ENCODE measurements around the gene ZNF76.

ZNF76 gene

GRCh38 chr6:35294308-35294945, 34.9 kb downstream of the ZNF76 start:
- FAIRE-seq (peak; percentile 95), DNase-seq (ENCODE audit: insufficient read length) (peak; percentile 52)
- no peak for TF ChIP-seq TAF1 (IDR thresholded peaks at IDR 0.05; ENCODE audit: borderline replicate concordance, low read depth, low read length)
- no peak for TF ChIP-seq POLR2AphosphoS5 (IDR thresholded peaks at IDR 0.05; ENCODE audit: low read depth, low read length)
- no peak for TF ChIP-seq POLR2A (IDR thresholded peaks at IDR 0.05; ENCODE audit: low read depth, low read length)

GRCh38 chr6:35295036-35295435, 35.5 kb downstream of the ZNF76 start:
- FAIRE-seq (no peak), DNase-seq (ENCODE audit: insufficient read length) (no peak)
- TF ChIP-seq POLR2AphosphoS5 (IDR thresholded peaks at IDR 0.05; ENCODE audit: low read depth, low read length): no peak
- no peak for TF ChIP-seq TAF1 (IDR thresholded peaks at IDR 0.05; ENCODE audit: borderline replicate concordance, low read depth, low read length)
- TF ChIP-seq POLR2A (IDR thresholded peaks at IDR 0.05; ENCODE audit: low read depth, low read length): no peak

DNA sequence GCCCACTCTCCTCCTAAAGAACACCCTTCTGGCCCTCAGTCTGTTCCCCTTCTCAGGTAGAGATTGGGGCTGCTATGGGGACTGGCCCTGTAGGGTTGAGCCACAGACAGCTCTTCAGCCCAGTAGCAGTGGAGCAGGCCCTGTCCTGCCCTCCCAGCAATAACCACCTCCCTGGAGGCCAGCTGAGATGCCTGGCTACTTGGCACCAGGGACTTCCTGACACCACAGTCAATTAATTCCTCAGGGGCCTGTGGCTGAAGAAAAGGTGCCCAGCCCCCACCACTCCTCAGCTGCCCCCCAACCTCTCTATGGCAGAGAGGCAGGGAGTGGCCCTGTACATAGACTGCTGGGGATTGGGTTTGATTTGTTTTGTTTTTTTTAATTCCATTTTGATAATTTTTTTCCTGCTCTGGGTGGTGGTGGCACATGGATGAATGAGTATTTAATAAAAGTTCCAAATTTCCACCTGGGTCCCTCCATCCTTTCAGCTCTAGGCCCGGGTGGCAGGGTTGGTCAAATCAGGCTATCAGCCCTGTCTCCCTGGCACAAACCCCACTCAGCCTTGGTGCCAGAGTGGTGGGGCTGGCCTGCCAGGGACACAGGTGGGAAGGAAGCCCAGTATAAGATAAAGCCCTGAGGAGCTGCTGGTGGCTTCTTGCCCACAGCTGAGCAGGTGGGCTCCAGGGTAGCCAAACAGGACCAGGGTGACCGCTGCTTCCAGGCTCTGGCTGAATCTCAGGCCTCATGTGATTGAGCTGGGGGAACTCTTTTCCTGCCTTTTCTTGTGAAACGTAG, 36.2 kb downstream of the ZNF76 start:
- no peak for DNase-seq (ENCODE audit: insufficient read length)
- no peak for TF ChIP-seq POLR2A (IDR thresholded peaks at IDR 0.05; ENCODE audit: low read depth, low read length)
- TF ChIP-seq TAF1 (IDR thresholded peaks at IDR 0.05; ENCODE audit: borderline replicate concordance, low read depth, low read length): no peak
- TF ChIP-seq POLR2AphosphoS5 (IDR thresholded peaks at IDR 0.05; ENCODE audit: low read depth, low read length): no peak
- FAIRE-seq: no peak

DNA sequence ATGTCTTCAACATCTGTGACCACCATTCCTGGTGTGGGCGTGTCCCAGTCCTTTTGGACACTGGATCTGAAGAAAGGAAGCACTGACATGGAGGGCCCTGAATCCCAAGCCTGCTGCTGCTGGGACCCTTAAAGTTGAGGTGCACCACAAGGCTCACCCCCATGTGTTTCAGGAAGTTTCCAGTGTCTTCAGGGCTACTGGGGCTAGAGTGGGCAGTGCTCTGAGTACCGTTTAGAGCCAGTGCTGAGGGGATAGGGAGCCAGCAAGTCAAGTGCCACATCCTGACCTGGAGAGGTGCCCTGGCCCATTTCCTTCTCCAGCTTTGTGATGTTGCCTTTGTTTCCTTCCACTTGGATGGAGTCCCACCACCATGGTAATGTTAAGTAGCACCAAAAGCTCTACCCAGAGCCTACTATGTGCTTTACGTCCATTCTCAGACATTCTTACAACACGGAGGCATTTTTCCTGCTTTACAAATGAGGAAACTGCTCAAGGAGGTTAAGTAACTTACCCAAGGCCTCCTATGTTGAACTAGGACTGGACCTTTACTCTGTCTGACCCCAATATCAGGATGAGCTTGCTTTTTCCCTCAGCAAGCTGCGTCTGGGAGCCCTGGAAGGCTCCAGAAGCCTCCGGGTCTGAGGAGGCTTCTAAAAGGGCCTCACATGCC, 37.5 kb downstream of the ZNF76 start:
- no peak for FAIRE-seq
- no peak for TF ChIP-seq POLR2A (IDR thresholded peaks at IDR 0.05; ENCODE audit: low read depth, low read length)
- TF ChIP-seq POLR2AphosphoS5 (IDR thresholded peaks at IDR 0.05; ENCODE audit: low read depth, low read length): no peak
- no peak for TF ChIP-seq TAF1 (IDR thresholded peaks at IDR 0.05; ENCODE audit: borderline replicate concordance, low read depth, low read length)
- no peak for DNase-seq (ENCODE audit: insufficient read length)

- DNase-seq (ENCODE audit: insufficient read length): peak; percentile 85
- FAIRE-seq: peak; percentile 98
- TF ChIP-seq TAF1 (IDR thresholded peaks at IDR 0.05; ENCODE audit: borderline replicate concordance, low read depth, low read length): 0 out of 2 replicates have a peak, but pooled peaks have one; percentile 55
- peak; percentile 69; the same call in 1 of the 2 replicates for TF ChIP-seq POLR2AphosphoS5 (IDR thresholded peaks at IDR 0.05; ENCODE audit: low read depth, low read length)
- peak; percentile 69 for TF ChIP-seq POLR2A (IDR thresholded peaks at IDR 0.05; ENCODE audit: low read depth, low read length)
Observed at GRCh38 chr6:35297601-35298481, 38.3 kb downstream of the ZNF76 start, which contains the start of gene DEF6. DEF6 (plus strand) TSS chr6:35297818; CDS start chr6:35297857, 39 bp downstream.

DNA sequence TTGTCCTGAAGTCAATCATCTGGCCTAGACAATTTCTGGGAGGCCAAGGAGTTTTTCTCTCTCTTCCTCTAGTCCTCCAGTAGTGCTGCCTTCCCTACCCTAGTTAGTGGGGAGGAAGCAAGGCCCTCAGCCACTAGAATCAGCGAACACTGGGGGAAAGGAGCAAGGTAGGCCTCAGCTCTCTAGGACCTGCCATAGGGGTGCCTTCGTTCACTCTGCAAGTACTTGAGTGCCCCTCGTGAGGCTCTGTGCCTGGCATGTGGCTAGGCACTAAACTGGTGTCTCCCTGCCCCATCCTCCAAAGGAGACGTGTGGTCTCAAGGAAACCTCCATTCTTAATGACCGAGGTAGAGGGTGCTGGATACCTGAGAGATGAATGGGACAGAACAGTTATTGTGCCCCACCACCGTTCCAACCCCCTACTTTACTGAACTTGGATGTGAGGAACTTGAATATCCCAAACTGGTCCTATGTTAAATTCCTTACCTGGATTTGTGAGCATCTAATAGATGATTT, 39.1 kb downstream of the ZNF76 start:
- TF ChIP-seq POLR2AphosphoS5 (IDR thresholded peaks at IDR 0.05; ENCODE audit: low read depth, low read length) (no peak), POLR2A (IDR thresholded peaks at IDR 0.05; ENCODE audit: low read depth, low read length) (no peak), TAF1 (IDR thresholded peaks at IDR 0.05; ENCODE audit: borderline replicate concordance, low read depth, low read length) (no peak)

DNA sequence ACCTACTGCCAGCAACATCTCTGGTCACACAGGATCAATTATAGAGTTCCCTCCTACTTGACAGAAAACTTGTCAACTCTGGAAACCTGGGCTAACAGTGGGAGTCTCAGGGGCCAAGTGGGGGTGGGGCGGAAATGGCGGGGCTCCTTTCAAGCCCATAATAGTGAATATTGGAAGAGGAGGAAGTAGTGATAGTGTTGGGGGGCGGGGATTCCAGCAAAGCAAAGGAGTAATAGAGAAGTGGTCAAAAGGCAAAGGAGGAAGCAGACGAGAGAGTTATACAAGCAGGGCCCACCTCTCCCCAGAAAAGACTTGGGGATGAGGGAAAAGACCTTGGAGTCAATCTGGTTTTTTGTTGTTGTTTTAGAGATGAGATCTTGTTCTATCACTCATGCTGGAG, 40.1 kb downstream of the ZNF76 start:
- peak; percentile 60 for FAIRE-seq
- TF ChIP-seq TAF1 (IDR thresholded peaks at IDR 0.05; ENCODE audit: borderline replicate concordance, low read depth, low read length): no peak
- TF ChIP-seq POLR2AphosphoS5 (IDR thresholded peaks at IDR 0.05; ENCODE audit: low read depth, low read length): no peak
- TF ChIP-seq POLR2A (IDR thresholded peaks at IDR 0.05; ENCODE audit: low read depth, low read length): no peak
- DNase-seq (ENCODE audit: insufficient read length): no peak

More for the DNA sequence above, 39.1 kb downstream of the ZNF76 start:
- DNase-seq (ENCODE audit: insufficient read length): no peak
- FAIRE-seq: peak; percentile 83

- no peak for DNase-seq (ENCODE audit: insufficient read length)
- FAIRE-seq: no peak
- TF ChIP-seq POLR2A (IDR thresholded peaks at IDR 0.05; ENCODE audit: low read depth, low read length): no peak
- no peak for TF ChIP-seq POLR2AphosphoS5 (IDR thresholded peaks at IDR 0.05; ENCODE audit: low read depth, low read length)
- TF ChIP-seq TAF1 (IDR thresholded peaks at IDR 0.05; ENCODE audit: borderline replicate concordance, low read depth, low read length): no peak
Observed at GRCh38 chr6:35300848-35301247, 41.3 kb downstream of the ZNF76 start.

GRCh38 chr6:35302604-35303241, 43.2 kb downstream of the ZNF76 start:
- FAIRE-seq: peak; percentile 87
- TF ChIP-seq TAF1 (IDR thresholded peaks at IDR 0.05; ENCODE audit: borderline replicate concordance, low read depth, low read length) (0 out of 2 replicates have a peak, but pooled peaks have one; percentile 18), POLR2A (IDR thresholded peaks at IDR 0.05; ENCODE audit: low read depth, low read length) (peak; percentile 69), POLR2AphosphoS5 (IDR thresholded peaks at IDR 0.05; ENCODE audit: low read depth, low read length) (no peak)
- DNase-seq (ENCODE audit: insufficient read length): peak; percentile 62

GRCh38 chr6:35304299-35304698, 44.8 kb downstream of the ZNF76 start:
- DNase-seq (ENCODE audit: insufficient read length) (no peak), FAIRE-seq (no peak)
- TF ChIP-seq POLR2A (IDR thresholded peaks at IDR 0.05; ENCODE audit: low read depth, low read length) (no peak), POLR2AphosphoS5 (IDR thresholded peaks at IDR 0.05; ENCODE audit: low read depth, low read length) (no peak), TAF1 (IDR thresholded peaks at IDR 0.05; ENCODE audit: borderline replicate concordance, low read depth, low read length) (no peak)

Data from GM12892 (cell line).